Activated T-cell treated with anti-CD3 and anti-CD28 coated beads, Interleukin-2, amount 50 U/mL, for 24 hours (primary cell): ENCODE data around the gene PIN1.

Experiments
- DNase-seq: peaks from one replicate; pipeline ENCODE4 v3.0.0-alpha.2; 2020
- H3K27ac Mint-ChIP-seq: 2 replicates; pipeline ENCODE4 v1.8.0; 2020; ENCODE audit warnings: mild to moderate bottlenecking, mixed read lengths
- H3K27me3 Mint-ChIP-seq: 2 replicates; pipeline ENCODE4 v1.8.0; 2020; ENCODE audit warnings: mixed read lengths
- H3K36me3 Mint-ChIP-seq: 2 replicates; pipeline ENCODE4 v1.8.0; 2020; ENCODE audit warnings: low read depth, mixed read lengths
- H3K4me1 Mint-ChIP-seq: 2 replicates; pipeline ENCODE4 v1.8.0; 2020; ENCODE audit warnings: low read depth, mixed read lengths
- H3K4me3 Mint-ChIP-seq: 2 replicates; pipeline ENCODE4 v1.8.0; 2020; ENCODE audit warnings: mild to moderate bottlenecking, moderate library complexity, mixed read lengths
- H3K9me3 Mint-ChIP-seq: 2 replicates; pipeline ENCODE4 v1.8.0; 2020; ENCODE audit warnings: mixed read lengths

PIN1 gene

DNA sequence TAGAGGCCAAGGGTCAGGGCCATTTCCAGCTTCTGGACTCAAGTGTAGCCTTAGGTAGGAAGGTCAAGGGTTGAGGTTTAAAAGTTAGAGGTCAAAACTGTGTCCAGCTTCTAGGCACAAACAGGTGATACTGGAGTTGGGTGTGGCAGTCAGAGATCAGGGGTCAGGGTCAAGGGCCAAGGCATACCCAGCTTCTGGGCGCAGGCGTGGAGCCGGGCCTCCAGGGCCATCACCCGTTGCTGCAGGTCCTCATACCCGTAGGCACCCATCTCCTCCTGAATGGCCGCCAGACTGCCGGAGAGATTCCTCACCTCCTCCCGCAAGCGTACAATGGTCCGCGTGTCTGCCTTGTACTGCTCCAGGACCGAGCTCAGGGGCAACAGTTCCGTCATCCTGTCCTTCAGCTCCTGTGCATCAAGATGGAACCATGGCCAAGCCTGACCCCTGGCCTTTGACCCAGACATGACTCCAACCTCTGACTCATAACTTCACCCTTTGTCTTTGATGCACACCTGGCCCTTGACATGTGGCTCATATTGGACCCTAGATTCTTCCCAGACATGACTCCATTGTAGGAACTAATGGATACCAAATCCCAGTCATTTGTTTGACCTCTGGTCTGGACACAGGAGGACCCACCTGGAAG is 22.1 kb downstream of the PIN1 start:
- H3K4me3 Mint-ChIP-seq: peak overlapping the region; percentile 47
- H3K36me3 Mint-ChIP-seq: peaks cover 12% of the 10 kb centered on the region
- peaks cover 76% of the 10 kb centered on the region for H3K4me1 Mint-ChIP-seq
- no peak for DNase-seq
- no peaks in the 10 kb centered on the region for H3K9me3 Mint-ChIP-seq
- peak overlapping the region; percentile 84 for H3K27ac Mint-ChIP-seq
- H3K27me3 Mint-ChIP-seq: no peaks in the 10 kb centered on the region

GRCh38 chr19:9857920-9858746 is 23.0 kb downstream of the PIN1 start:
- Mint-ChIP-seq H3K4me1 (peaks cover 78% of the 10 kb centered on the region), H3K4me3 (peak overlapping the region; percentile 47), H3K9me3 (no peaks in the 10 kb centered on the region), H3K27ac (peak overlapping the region; percentile 84), H3K36me3 (peaks cover 12% of the 10 kb centered on the region), H3K27me3 (no peaks in the 10 kb centered on the region)
- peak; percentile 45 for DNase-seq

- Mint-ChIP-seq H3K27ac (peak overlapping the region; percentile 84), H3K4me1 (peaks cover 80% of the 10 kb centered on the region), H3K9me3 (no peaks in the 10 kb centered on the region), H3K4me3 (no peak overlapping the region), H3K36me3 (peaks cover 9% of the 10 kb centered on the region), H3K27me3 (no peaks in the 10 kb centered on the region)
- DNase-seq: no peak
These were observed 23.6 kb downstream of the PIN1 start for GRCh38 chr19:9858766-9859165.

DNA sequence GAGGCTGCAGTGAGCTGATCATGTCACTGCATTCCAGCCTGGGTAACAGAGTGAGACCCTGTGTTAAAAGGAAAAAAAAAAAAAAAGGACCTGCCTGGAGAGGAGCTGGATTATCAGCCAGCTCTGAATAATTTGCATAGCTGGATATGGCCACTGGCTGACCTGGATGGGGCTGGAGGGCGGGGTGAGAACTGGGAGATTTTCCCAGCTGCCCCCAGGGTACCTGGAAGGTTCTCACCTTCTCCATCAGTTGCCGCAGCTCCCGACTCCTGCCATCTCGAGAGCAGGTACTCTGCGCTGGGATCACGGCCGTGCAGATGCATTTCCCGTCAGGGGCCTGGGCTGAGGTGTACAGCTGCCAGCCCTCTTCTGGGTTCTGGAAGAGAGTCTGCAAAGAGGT is 25.3 kb downstream of the PIN1 start:
- Mint-ChIP-seq H3K4me1 (peaks cover 83% of the 10 kb centered on the region), H3K27ac (no peak overlapping the region), H3K9me3 (no peaks in the 10 kb centered on the region), H3K27me3 (no peaks in the 10 kb centered on the region), H3K4me3 (no peak overlapping the region), H3K36me3 (peaks cover 2% of the 10 kb centered on the region)
- DNase-seq: no peak

- Mint-ChIP-seq H3K9me3 (no peaks in the 10 kb centered on the region), H3K27ac (no peak overlapping the region), H3K27me3 (no peaks in the 10 kb centered on the region), H3K36me3 (peaks cover 2% of the 10 kb centered on the region), H3K4me3 (no peak overlapping the region), H3K4me1 (peaks cover 84% of the 10 kb centered on the region)
- no peak for DNase-seq
These were observed 26.4 kb downstream of the PIN1 start for GRCh38 chr19:9861503-9861902.

GRCh38 chr19:9862938-9863337 is 27.8 kb downstream of the PIN1 start:
- no peaks in the 10 kb centered on the region for H3K27me3 Mint-ChIP-seq
- H3K4me1 Mint-ChIP-seq: peaks cover 75% of the 10 kb centered on the region
- no peaks in the 10 kb centered on the region for H3K9me3 Mint-ChIP-seq
- H3K36me3 Mint-ChIP-seq: no peaks in the 10 kb centered on the region
- peak overlapping the region; percentile 70 for H3K27ac Mint-ChIP-seq
- DNase-seq: no peak
- H3K4me3 Mint-ChIP-seq: peak overlapping the region; percentile 20

- peak overlapping the region; percentile 20 for H3K4me3 Mint-ChIP-seq
- DNase-seq: no peak
- peaks cover 66% of the 10 kb centered on the region for H3K4me1 Mint-ChIP-seq
- H3K27me3 Mint-ChIP-seq: no peaks in the 10 kb centered on the region
- H3K27ac Mint-ChIP-seq: peak overlapping the region; percentile 57
- H3K36me3 Mint-ChIP-seq: no peaks in the 10 kb centered on the region
- no peaks in the 10 kb centered on the region for H3K9me3 Mint-ChIP-seq
These were observed 28.6 kb downstream of the PIN1 start for GRCh38 chr19:9863759-9864158.

DNA sequence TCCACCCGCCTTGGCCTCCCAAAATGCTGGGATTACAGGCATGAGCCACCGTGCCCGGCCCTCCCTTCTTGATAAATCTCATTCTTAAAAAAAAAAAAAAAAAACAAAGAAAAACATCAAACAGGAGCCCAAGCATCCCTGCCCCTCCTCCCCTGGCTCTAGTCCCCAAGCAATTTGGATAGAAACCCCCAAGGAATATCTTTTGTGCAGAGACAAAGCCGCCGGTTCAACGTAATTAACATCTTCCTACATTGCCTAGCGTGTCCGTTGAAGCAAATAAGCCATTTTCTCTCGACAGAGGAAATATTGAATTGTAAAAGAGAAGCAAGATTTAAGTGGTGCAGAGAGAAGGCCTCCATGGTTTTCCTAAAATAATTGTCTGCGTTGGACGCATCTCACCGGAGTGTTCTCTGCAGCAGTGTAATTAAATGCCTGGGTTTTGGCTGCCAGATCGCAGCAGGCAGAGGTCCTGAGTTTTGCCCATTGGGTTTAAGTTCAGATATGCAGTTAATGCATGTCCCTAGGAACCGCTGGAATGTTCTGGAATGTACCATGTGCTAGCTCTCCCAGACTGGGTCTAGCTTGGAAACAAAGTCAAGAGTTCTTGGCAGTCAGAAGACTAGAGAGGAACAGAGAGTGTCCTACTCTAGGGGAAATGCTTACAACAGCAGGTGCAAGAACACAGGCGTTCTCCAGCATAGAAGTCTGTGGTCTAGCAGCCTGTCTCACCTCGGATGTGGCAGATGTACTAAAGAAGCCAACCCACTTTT is 30.8 kb downstream of the PIN1 start:
- Mint-ChIP-seq H3K27me3 (no peaks in the 10 kb centered on the region), H3K27ac (peak overlapping the region; percentile 37), H3K4me1 (peaks cover 48% of the 10 kb centered on the region)

GRCh38 chr19:9868983-9869617 is 34.0 kb downstream of the PIN1 start:
- H3K36me3 Mint-ChIP-seq: no peaks in the 10 kb centered on the region
- no peak for DNase-seq
- H3K9me3 Mint-ChIP-seq: no peaks in the 10 kb centered on the region
- no peak overlapping the region for H3K27ac Mint-ChIP-seq
- H3K27me3 Mint-ChIP-seq: no peaks in the 10 kb centered on the region
- peaks cover 19% of the 10 kb centered on the region for H3K4me1 Mint-ChIP-seq
- H3K4me3 Mint-ChIP-seq: no peak overlapping the region

More for the DNA sequence above, 30.8 kb downstream of the PIN1 start:
- H3K4me3 Mint-ChIP-seq: no peak overlapping the region
- no peaks in the 10 kb centered on the region for H3K36me3 Mint-ChIP-seq
- H3K9me3 Mint-ChIP-seq: no peaks in the 10 kb centered on the region
- no peak for DNase-seq

- H3K4me3 Mint-ChIP-seq: no peak overlapping the region
- no peak overlapping the region for H3K27ac Mint-ChIP-seq
- H3K27me3 Mint-ChIP-seq: no peaks in the 10 kb centered on the region
- no peaks in the 10 kb centered on the region for H3K36me3 Mint-ChIP-seq
- H3K9me3 Mint-ChIP-seq: no peaks in the 10 kb centered on the region
- H3K4me1 Mint-ChIP-seq: peaks cover 2% of the 10 kb centered on the region
- no peak for DNase-seq
These were observed 36.7 kb downstream of the PIN1 start for GRCh38 chr19:9871626-9872338.

GRCh38 chr19:9872618-9873242 is 37.6 kb downstream of the PIN1 start:
- Mint-ChIP-seq H3K4me3 (no peak overlapping the region), H3K36me3 (no peaks in the 10 kb centered on the region), H3K9me3 (no peaks in the 10 kb centered on the region), H3K4me1 (no peaks in the 10 kb centered on the region), H3K27ac (no peak overlapping the region), H3K27me3 (no peaks in the 10 kb centered on the region)
- no peak for DNase-seq

DNA sequence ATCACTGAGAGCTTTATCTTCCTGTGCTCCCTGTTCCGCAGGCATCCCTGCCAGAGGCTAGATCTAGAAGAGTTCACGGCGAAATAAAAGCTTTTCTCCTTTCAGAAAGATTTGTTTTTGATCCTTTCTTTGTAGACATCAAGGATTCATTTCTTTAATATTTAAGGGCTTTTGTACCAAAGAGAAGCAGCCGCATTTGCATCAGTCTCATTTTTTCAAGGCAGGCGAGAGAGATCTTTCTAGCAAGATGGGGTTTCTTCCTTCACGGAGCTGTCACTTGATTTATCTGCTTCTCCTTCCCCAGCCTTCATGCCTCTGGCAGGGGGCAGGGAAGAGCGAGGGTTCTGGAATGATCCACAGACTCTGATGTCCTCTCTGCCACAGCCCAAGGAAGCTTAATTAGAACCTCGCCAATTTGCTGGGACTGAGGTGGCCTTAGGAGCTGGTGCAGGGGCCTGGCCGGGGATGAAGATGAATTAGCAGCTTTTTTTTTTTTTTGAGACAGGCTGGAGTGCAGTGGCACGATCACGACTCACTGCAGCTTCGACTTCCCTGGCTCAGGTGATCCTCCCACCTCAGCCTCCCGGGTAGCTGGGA is 40.0 kb downstream of the PIN1 start:
- H3K27ac Mint-ChIP-seq: no peak overlapping the region
- H3K4me3 Mint-ChIP-seq: no peak overlapping the region
- no peaks in the 10 kb centered on the region for H3K36me3 Mint-ChIP-seq
- no peaks in the 10 kb centered on the region for H3K9me3 Mint-ChIP-seq
- no peak for DNase-seq
- no peaks in the 10 kb centered on the region for H3K4me1 Mint-ChIP-seq
- H3K27me3 Mint-ChIP-seq: no peaks in the 10 kb centered on the region

DNA sequence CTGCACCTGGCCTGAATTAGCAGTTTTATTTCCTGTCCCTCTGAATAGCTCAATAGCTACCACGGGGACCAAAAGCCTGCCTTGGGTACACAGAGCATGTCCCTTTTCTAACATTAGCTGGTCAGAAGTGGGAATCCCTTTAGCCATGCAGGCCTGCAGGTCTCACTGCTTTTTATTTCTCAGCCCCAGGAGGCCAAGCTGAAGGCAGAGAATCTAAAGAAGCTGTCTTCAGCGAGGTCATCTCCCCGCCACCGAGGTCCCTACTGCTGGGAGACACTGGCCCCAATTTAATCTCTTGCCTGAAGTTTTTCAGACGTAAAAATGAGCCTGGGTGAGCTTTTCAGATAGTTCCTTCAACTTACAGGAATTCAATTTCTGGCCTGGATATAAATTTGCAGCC is 40.7 kb downstream of the PIN1 start:
- no peaks in the 10 kb centered on the region for H3K9me3 Mint-ChIP-seq
- no peak for DNase-seq
- H3K27me3 Mint-ChIP-seq: no peaks in the 10 kb centered on the region

More for the DNA sequence above, 40.7 kb downstream of the PIN1 start:
- no peak overlapping the region for H3K4me3 Mint-ChIP-seq
- no peak overlapping the region for H3K27ac Mint-ChIP-seq
- no peaks in the 10 kb centered on the region for H3K4me1 Mint-ChIP-seq
- no peaks in the 10 kb centered on the region for H3K36me3 Mint-ChIP-seq
